Activated B cell treated with CpG ODN at 0.5 μM for 24 hours (primary cell): ENCODE data around the gene ANXA2R. TPM values are rescaled to one million over a fixed set of nuclear protein-coding genes. Genes with fewer than 3 reads are reported as not detected.

Experiments
- ATAC-seq: fragments of 200-7000 bp; cut with Tn5 transposase; one replicate; pipeline ENCODE4 v1.10.0; 2021; ENCODE audit warnings: low read depth, mild to moderate bottlenecking, moderate library complexity
- CTCF ChIA-PET: fragments of 350-600 bp; sonication (Branson Sonifier 250); formaldehyde crosslinking; loops from one replicate; lab custom pipeline; 2021; ENCODE audit warnings: antibody characterized with exemption; lab: Charles Lee
- POLR2A ChIA-PET: fragments of 350-600 bp; sonication (Branson Sonifier 250); formaldehyde crosslinking; loops from one replicate; lab custom pipeline; 2021; ENCODE audit warnings: antibody characterized with exemption; lab: Charles Lee
- DNase-seq: peaks from one replicate; pipeline ENCODE4 v3.0.0; 2022
- H3K27ac Mint-ChIP-seq: one replicate; pipeline ENCODE4 v1.8.0; 2020; ENCODE audit warnings: mixed read lengths
- H3K27me3 Mint-ChIP-seq: one replicate; pipeline ENCODE4 v1.8.0; 2021; ENCODE audit warnings: mixed read lengths
- H3K36me3 Mint-ChIP-seq: one replicate; pipeline ENCODE4 v1.8.0; 2021; ENCODE audit warnings: low read depth, mixed read lengths
- H3K4me1 Mint-ChIP-seq: one replicate; pipeline ENCODE4 v1.8.0; 2021; ENCODE audit warnings: mixed read lengths
- H3K4me3 Mint-ChIP-seq: one replicate; pipeline ENCODE4 v1.8.0; 2020; ENCODE audit warnings: mild to moderate bottlenecking, mixed read lengths
- H3K9me3 Mint-ChIP-seq: one replicate; pipeline ENCODE4 v1.8.0; 2020; ENCODE audit warnings: mixed read lengths
- intact Hi-C: fragments of 100-400 bp; cut with micrococcal nuclease; formaldehyde crosslinking; loops from one replicate; pipeline ENCODE4 v1.15.1; 2024
- total RNA-seq: library from RNA; stranded (reverse); gene quantifications from 2 replicates; pipeline ENCODE4 v1.2.3, GENCODE V29; 2022
- TF ChIP-seq, protein P1 (sequence below): fragments of 200-600 bp; IDR thresholded peaks from one replicate; pipeline ENCODE4 v1.8.0; 2022; ENCODE audit warnings: antibody characterized with exemption, mild to moderate bottlenecking

Gene ANXA2R
- total RNA-seq, 1 donor from 2014 or later = 7.9 TPM

DNA sequence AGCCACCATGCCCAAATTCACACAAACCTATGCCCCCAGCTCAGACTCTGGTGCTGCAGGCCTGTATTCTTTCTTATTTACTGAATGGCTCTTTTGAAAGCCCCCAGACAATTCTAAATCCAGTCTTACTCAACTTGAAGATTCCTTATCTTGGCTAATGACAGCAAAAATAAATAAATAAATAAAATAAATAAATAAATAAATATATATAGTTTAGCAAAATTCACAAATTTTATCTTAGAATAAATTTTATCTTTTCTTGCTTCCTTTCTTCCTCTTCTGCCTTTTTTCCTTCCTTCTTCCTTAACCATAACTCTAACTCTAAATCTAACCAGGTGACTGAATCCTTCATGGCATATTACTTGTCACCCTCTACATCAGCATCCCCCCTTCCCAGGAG, 25.6 kb downstream of the ANXA2R start:
- TF ChIP-seq, protein P1, sequence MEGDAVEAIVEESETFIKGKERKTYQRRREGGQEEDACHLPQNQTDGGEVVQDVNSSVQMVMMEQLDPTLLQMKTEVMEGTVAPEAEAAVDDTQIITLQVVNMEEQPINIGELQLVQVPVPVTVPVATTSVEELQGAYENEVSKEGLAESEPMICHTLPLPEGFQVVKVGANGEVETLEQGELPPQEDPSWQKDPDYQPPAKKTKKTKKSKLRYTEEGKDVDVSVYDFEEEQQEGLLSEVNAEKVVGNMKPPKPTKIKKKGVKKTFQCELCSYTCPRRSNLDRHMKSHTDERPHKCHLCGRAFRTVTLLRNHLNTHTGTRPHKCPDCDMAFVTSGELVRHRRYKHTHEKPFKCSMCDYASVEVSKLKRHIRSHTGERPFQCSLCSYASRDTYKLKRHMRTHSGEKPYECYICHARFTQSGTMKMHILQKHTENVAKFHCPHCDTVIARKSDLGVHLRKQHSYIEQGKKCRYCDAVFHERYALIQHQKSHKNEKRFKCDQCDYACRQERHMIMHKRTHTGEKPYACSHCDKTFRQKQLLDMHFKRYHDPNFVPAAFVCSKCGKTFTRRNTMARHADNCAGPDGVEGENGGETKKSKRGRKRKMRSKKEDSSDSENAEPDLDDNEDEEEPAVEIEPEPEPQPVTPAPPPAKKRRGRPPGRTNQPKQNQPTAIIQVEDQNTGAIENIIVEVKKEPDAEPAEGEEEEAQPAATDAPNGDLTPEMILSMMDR = no peak
- Mint-ChIP-seq H3K27me3 (no peaks in the 10 kb centered on the region), H3K4me1 (peaks cover 52% of the 10 kb centered on the region), H3K36me3 (peaks cover 13% of the 10 kb centered on the region), H3K4me3 (no peak overlapping the region), H3K27ac (no peak overlapping the region), H3K9me3 (no peaks in the 10 kb centered on the region)
- no peak for ATAC-seq
- CTCF ChIA-PET = no interaction called here
- intact Hi-C loops = no loop called here
- DNase-seq = no peak
- POLR2A ChIA-PET = no interaction called here

DNA sequence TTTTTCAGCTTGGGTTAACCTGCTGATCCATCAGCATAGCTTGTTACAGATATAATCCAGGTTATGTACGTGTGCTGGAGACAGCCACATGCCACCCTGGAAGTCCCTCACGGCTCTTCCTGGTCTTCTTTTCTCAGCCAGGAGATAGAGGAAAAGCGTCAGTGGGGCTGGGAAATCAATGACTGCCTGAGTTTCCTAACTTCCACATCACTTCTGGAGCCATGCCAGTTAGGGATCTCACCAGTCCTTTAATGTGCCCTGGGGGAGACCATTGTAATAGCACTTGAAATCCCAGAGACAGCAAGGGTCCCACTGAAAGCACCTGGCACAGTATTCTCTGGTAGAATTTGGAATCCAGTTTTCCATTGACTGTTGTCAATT, 29.2 kb downstream of the ANXA2R start:
- ChIA-PET CTCF (interaction anchor here (1.0 kb wide), 1 partner anchor 30 kb away, joined by 3 read pairs; no protein-coding TSS in a partner anchor), POLR2A (interaction anchor here (0.6 to 6.3 kb wide), 5 partner anchors 8 to 294 kb away, joined by 6 to 327 read pairs (median 12); partner anchors contain the start of gene ANXA2R)
- H3K27me3 Mint-ChIP-seq = no peaks in the 10 kb centered on the region
- H3K27ac Mint-ChIP-seq = peak overlapping the region; percentile 98
- peaks cover 16% of the 10 kb centered on the region for H3K36me3 Mint-ChIP-seq
- H3K9me3 Mint-ChIP-seq = no peaks in the 10 kb centered on the region
- TF ChIP-seq, protein P1 = no peak
- ATAC-seq = no peak
- H3K4me1 Mint-ChIP-seq = peaks cover 42% of the 10 kb centered on the region
- peak overlapping the region; percentile 89 for H3K4me3 Mint-ChIP-seq
- intact Hi-C loops = loop anchor here (1.0 kb wide), 1 partner anchor 7 kb away; no protein-coding TSS in a partner anchor
- no peak for DNase-seq

DNA sequence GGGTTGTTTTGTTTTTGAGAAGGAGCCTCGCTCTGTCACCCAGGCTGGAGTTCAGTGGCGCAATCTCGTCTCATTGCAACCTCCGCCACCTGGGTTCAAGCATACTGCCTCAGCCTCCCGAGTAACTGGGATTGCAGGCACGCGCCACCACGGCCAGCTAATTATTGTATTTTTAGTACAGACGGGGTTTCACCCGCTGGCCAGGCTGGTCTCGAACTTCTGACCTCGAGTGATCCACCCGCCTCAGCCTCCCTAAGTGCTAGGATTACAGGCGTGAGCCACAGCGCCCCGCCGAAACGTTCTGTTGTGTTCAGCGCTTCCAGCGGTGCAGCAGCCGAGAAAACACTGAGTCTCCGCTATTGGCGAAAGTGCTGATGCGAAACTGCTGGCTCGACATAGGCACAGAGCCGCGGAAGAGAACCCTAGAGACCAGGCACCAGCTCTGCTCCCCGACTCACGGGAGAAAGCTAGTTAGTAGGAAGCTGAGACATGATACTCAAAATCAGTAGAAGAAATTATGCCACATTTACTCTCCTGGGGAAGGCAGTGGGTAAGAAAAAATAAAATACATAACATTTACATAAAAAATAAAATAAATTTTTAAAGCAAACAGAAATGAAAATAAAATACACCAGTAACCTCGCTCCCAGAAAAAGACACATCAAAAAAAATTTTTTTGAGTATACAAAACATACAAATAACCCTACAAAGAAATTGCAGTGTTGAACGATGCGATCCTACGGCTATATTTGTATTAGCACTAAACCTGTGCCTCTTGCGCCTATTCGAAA, 31.6 kb downstream of the ANXA2R start:
- Mint-ChIP-seq H3K4me1 (peaks cover 31% of the 10 kb centered on the region), H3K4me3 (peak overlapping the region; percentile 89), H3K9me3 (no peaks in the 10 kb centered on the region), H3K36me3 (peaks cover 14% of the 10 kb centered on the region), H3K27ac (peak overlapping the region; percentile 98), H3K27me3 (no peaks in the 10 kb centered on the region)
- POLR2A ChIA-PET = interaction anchor here (0.6 to 6.3 kb wide), 16 partner anchors 10 to 475 kb away, joined by 3 to 384 read pairs (median 15); partner anchors contain the start of genes ANXA2R, HMGCS1, TMEM267 and ZNF131
- DNase-seq (peak; percentile 77), ATAC-seq (peak; percentile 53)
- CTCF ChIA-PET = interaction anchor here (0.8 to 4.5 kb wide), 7 partner anchors 11 to 59 kb away, joined by 3 to 75 read pairs (median 24); partner anchors contain the start of gene ANXA2R
- TF ChIP-seq, protein P1 = no peak
- intact Hi-C loops = loop anchor here (1.0 to 5.0 kb wide), 9 partner anchors 13 to 594 kb away; partner anchors contain the start of genes ANXA2R, HMGCS1, NNT and PAIP1

DNA sequence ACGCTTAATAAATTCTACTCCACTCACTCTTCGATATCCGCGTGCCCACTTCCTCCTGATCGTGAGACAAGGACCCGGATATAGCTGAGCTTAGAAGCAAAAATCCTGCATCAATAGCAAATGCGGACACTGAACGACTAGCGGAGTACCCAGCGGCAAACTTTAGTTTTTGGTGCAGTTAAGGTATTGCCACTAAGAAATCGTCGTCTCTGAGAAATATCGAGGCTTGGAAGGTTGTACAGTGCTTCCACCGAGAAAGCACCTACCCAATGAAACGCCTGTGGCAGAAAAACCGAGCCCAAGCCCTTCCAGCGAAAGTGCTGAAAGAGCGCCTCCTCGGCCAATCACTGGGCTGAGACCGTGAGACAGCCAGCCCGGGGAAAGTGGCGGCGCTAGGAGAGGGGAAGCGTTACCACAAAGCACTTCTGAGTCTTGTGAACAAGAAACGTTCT, 32.2 kb downstream of the ANXA2R start:
- intact Hi-C loops = loop anchor here (1.0 to 5.0 kb wide), 9 partner anchors 13 to 594 kb away; partner anchors contain the start of genes ANXA2R, NNT, PAIP1 and TMEM267
- no peaks in the 10 kb centered on the region for H3K9me3 Mint-ChIP-seq
- peak; percentile 38 for ATAC-seq
- no peaks in the 10 kb centered on the region for H3K27me3 Mint-ChIP-seq
- H3K4me1 Mint-ChIP-seq = peaks cover 30% of the 10 kb centered on the region
- ChIA-PET CTCF (interaction anchor here (0.8 to 4.5 kb wide), 7 partner anchors 9 to 58 kb away, joined by 3 to 75 read pairs (median 24); partner anchors contain the start of gene ANXA2R), POLR2A (interaction anchor here (0.7 to 6.3 kb wide), 14 partner anchors 9 to 476 kb away, joined by 3 to 384 read pairs (median 23); partner anchors contain the start of genes ANXA2R, HMGCS1, TMEM267 and ZNF131)
- H3K27ac Mint-ChIP-seq = peak overlapping the region; percentile 98
- peak overlapping the region; percentile 89 for H3K4me3 Mint-ChIP-seq
- H3K36me3 Mint-ChIP-seq = peaks cover 14% of the 10 kb centered on the region
- TF ChIP-seq, protein P1 = no peak
- DNase-seq = peak; percentile 59
